Hematopoietic multipotent progenitor cell (in vitro differentiated cells): Measurements from ENCODE around the gene MAML2. TPM values are rescaled to one million over a fixed set of nuclear protein-coding genes. Genes with fewer than 3 reads are reported as not detected.

Source experiments
- DNase-seq, 3 donors: peaks; one replicate each; pipeline ENCODE4 v3.0.0-alpha.2; 2011 to 2015; ENCODE audit warnings: low read depth in 2 of 3, low spot score in 2 of 3
- total RNA-seq: library from RNA; depleted of rRNA; stranded (reverse); fragments of >200 nt; gene quantifications from one replicate; pipeline ENCODE4 v1.2.3, GENCODE V29; 2012

The MAML2 gene
- total RNA-seq, 1 donor = 11.6 TPM

GRCh38 chr11:96026310-96026709 is 316.7 kb downstream of the MAML2 start:
- DNase-seq = no peak

GRCh38 chr11:96024666-96025065 is 318.3 kb downstream of the MAML2 start:
- no peak for DNase-seq

GRCh38 chr11:96023275-96023674 is 319.7 kb downstream of the MAML2 start:
- DNase-seq = no peak

GRCh38 chr11:96021901-96022650 is 320.9 kb downstream of the MAML2 start:
- no peak for DNase-seq

- DNase-seq = no peak
Measured at GRCh38 chr11:96019810-96020747, 322.9 kb downstream of the MAML2 start.

GRCh38 chr11:96019281-96019680 is 323.7 kb downstream of the MAML2 start:
- DNase-seq = no peak

GRCh38 chr11:96017856-96018255 is 325.1 kb downstream of the MAML2 start:
- no peak for DNase-seq

- no peak for DNase-seq
Measured at GRCh38 chr11:96016978-96017502, 326.0 kb downstream of the MAML2 start.

- peak in 2 of 3 donors; percentile 16 to 22 for DNase-seq
Measured at GRCh38 chr11:96015906-96016565, 327.0 kb downstream of the MAML2 start.

GRCh38 chr11:96014217-96014616 is 328.8 kb downstream of the MAML2 start:
- DNase-seq = peak; percentile 28 to 69 (median 64)

- DNase-seq = no peak
Measured at GRCh38 chr11:96013461-96014213, 329.4 kb downstream of the MAML2 start.

GRCh38 chr11:96012086-96012824 is 330.7 kb downstream of the MAML2 start:
- peak; percentile 50 to 93 (median 76) for DNase-seq

- no peak for DNase-seq
Measured at GRCh38 chr11:96010683-96011082, 332.3 kb downstream of the MAML2 start.

- DNase-seq = no peak
Measured at GRCh38 chr11:96008161-96008720, 334.8 kb downstream of the MAML2 start.

GRCh38 chr11:96006037-96006436 is 337.0 kb downstream of the MAML2 start:
- DNase-seq = no peak

- no peak for DNase-seq
Measured at GRCh38 chr11:96004862-96005261, 338.1 kb downstream of the MAML2 start.

GRCh38 chr11:96002754-96003290 is 340.2 kb downstream of the MAML2 start:
- no peak for DNase-seq

- DNase-seq = no peak
Measured at GRCh38 chr11:96002339-96002738, 340.7 kb downstream of the MAML2 start.

GRCh38 chr11:96001037-96001436 is 342.0 kb downstream of the MAML2 start:
- no peak for DNase-seq
